Skin of body (tissue), 2 donors: ENCODE measurements around the gene PSMD5. TPM values are rescaled to one million over a fixed set of nuclear protein-coding genes. Genes with fewer than 3 reads are reported as not detected.
"Not testable (repeated sequence)": the region's sequence is repeated elsewhere in the genome, so short reads cannot be mapped to it uniquely, and the experiment has no call there.

Experiments used
- DNase-seq: peaks from one replicate; lab custom pipeline; 2025; lab: John Stamatoyannopoulos, UW
- total RNA-seq: library from RNA; depleted of rRNA; stranded (reverse); fragments of >200 nt; gene quantifications from one replicate; pipeline ENCODE4 v1.2.3, GENCODE V29; 2014

The PSMD5 gene
- total RNA-seq, 1 donor from 2014 or later, result 29.5 TPM

DNA sequence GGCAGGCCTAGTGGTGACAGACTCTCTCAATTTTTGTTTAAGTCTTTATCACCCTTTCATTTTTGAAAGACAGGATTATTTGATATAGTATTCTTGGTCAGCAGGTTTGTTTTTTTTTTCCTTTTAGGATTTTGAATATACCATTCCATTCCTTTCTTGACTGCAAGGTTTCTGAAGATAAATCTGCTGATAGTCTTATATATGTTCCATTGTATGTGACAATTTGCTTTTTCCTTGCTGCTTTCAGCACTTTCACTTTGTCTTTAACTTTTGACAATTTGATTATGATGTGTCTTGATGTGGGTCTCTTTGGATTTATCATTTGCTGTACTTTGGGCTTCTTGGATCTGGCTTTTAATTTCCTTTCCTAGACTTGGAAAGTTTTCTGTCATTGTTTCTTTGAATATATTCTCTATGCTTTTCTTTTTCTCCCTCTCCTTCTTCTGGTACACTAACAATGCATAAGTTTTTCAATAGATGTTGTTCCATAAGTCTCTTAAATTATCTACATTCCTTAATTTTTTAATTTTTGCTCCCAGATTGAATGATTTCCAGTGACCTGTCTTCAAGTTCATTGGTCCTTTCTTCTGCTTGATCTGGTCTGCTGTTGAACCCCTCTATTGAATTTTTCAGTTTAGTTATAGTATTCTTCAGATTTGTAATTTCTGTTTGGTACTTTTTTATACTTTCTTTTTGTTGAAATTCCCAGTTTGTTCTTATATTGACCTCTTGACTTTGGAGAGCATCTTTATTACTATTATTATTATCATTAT is 34.9 kb downstream of the PSMD5 start:
- DNase-seq, result no peak

DNA sequence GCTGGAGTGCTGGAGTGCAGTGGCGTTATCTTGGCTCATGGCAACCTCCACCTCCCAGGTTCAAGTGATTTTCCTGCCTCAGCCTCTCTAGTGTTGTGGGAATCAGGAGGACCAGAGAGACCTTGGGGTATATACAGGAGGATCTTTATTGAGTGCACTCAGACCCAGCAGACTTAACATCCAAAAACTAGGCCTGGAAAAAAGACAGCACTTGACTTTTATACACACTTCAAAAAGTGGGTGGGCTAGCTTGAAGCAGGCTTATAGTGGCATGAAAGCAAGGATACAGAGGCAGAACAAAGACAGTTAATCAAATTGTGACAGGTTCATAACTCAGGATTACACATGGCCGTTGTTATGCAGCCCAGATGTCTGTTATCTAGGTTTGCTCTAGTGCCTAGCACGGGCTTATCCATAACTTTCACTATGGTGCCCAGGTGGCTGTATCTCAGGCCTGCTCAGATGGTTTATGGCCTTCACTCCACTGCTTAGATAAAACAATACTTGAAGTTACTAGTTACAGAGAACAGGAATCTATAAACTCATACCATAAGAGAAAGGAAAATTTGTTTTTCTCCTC is 37.8 kb downstream of the PSMD5 start:
- not testable (repeated sequence) for DNase-seq

- no peak for DNase-seq
Measured at GRCh38 chr9:120801441-120801840, 41.3 kb downstream of the PSMD5 start.

DNA sequence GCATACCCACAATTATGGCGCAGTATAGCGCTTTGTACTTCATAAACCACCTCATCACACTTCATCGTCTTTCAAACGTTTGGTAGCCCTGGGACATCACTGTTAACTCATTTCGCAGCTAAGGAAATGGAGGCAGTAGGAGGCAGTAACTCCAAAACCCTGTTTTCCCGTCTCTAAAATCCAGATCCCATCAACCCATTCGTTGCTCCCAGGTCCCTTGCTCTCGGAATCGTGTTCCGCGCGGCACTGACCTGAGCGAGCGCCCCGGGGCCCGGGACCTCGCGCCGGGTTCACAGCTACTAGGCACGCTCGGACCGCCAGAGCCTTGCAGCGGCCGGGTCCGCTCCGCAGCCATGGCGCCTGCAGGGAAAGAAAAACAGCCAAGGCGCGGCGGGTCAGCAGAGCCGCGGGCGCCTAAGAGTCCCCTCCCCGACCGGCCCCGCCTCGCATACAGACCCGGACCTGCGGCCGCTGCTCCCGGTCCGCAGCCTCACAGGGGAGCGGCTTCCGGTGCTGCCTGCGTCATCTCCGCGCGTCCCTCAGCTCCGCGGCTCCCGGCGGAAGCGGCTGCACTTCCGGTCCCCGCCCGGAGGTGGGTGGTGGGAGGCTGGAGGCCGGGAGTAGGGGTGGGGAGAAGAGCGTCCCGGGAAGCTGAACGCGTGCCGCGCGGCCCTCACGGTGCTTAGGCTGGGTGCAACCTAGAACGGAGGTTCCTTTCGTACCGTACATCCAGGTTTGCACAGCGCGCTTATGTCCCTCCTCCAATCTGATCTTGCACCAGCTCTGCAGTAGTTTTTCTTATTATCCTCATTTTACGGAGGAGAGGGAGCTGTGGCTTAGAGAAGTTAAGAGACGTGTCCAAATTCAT is 49.6 kb downstream of the PSMD5 start, which contains the start of gene FBXW2:
TSS of gene FBXW2 (minus strand) at position 519 of the 868 bp plus-strand sequence. CDS start 5,158 bp downstream, outside the sequence.
- peak; percentile 89 for DNase-seq

DNA sequence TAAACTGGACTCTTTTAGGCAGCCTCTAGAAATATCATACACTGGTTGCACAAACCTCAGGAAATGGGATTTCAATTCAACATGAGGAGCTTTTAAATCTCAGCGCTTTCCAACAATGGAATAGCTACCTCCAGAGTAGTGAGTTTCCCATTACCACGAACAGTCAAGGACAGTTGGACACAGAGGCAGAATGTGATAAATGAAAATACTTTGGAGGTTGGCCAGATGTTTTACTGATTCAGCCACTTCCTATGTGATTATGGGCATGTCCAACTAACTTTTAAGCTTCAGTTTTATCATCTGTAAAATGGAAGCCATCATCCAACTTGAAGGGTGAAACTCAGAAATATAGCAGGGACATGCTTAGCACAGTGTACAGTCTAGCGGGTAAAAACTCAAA is 51.6 kb downstream of the PSMD5 start:
- DNase-seq, result no peak

- no peak for DNase-seq
Measured at GRCh38 chr9:120787933-120788332, 54.8 kb downstream of the PSMD5 start.

DNA sequence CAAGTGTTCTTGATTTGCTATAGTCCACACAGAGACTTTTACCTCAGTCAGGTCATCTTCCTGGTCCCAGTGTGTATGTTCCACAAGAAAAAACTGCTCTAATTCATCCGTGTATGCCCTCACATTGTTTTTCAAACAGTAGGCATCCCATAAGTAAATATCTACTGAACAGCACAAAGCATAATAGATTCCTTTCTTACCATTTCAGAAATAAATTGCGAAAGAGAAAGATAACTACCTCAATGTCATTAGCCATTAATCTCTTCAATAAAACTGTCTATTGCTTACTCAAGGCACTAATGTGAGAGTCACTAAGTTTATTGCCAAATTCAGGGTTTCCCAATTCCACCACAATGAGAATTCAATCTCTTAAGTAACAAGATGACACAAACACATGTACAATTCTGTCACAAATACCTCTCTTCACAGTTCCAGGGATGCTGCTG is 59.1 kb downstream of the PSMD5 start:
- DNase-seq, result no peak

DNA sequence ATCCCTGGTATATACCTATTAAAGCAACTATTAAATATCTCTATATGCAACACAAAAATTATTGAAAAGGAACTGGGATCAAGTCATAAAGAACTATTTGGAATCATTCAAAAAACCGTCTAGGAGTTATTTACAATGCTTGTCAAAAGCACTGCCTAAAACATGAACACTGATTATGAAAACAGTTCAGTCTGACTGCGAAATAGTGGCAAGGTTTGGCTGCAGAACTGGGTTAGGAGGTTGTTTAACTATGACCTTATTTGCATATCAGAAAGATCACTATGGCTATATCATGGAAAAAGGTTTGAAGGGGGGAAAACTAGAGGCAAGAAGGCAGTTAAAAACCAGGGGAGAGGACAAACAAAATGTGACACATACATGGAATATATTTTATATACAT is 61.5 kb downstream of the PSMD5 start:
- no peak for DNase-seq

DNA sequence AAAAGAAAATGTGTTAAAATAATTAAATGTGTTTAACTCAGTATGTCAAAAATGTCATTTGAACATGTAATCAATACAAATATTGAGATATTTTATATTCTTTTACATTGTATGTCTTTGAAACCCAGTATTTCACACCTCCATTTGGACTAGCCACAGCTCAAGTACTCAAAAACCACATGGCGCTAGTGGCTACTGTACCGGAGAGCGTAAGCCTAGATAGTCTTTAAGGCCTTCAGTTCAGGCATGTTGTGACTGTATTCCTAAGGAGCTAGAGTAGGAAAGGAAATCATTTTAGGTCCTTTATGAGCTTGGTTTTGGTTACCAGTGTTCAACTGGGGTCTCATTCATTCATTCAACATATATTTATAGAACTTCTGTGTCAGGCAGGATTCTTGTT is 62.4 kb downstream of the PSMD5 start:
- DNase-seq, result no peak

GRCh38 chr9:120779227-120779626 is 63.5 kb downstream of the PSMD5 start:
- no peak for DNase-seq

DNA sequence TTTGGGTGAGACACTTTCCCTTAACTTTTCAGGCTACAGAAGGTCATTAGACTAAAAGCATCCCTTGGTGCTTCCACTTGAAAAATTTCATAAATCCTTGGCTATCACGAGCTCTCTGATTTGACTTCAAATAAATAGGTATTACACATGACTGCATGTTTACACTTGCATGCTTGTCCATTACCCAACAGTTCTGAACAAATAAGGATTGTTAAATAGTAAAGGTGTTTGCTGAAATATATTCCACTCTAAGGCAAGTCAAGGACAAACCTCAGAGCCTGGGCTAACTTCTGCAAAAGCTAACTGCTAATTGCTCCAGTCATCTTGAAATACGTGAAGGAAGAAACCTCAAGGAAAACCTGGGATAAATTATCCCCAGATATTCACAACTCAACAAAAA is 64.0 kb downstream of the PSMD5 start:
- no peak for DNase-seq

GRCh38 chr9:120777229-120777628 is 65.5 kb downstream of the PSMD5 start:
- DNase-seq, result no peak

DNA sequence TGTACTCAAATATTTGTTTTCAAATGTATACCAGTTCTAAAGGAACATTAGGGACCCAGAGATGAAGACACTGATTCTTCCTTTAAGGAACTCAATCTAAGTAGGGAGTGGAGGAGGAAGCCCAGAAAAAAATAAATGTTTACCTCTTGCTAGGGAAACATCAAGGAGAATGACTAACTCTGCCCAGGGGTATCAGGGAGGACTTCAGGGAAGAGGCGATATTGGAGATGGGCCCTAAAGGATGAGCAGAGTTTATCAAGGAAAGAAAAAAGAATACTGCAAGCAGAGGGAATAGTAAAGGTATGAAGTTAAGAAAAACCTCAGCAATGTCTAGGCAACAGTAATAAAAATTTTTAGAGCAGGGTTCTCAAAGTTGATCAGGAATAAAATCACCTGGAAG is 65.9 kb downstream of the PSMD5 start:
- no peak for DNase-seq

GRCh38 chr9:120775859-120776258 is 66.9 kb downstream of the PSMD5 start:
- DNase-seq, result no peak

- no peak for DNase-seq
Measured at GRCh38 chr9:120774719-120775118, 68.0 kb downstream of the PSMD5 start.

GRCh38 chr9:120773256-120773655 is 69.5 kb downstream of the PSMD5 start:
- no peak for DNase-seq

- DNase-seq, result no peak
Measured at GRCh38 chr9:120770931-120771330, 71.8 kb downstream of the PSMD5 start.

DNA sequence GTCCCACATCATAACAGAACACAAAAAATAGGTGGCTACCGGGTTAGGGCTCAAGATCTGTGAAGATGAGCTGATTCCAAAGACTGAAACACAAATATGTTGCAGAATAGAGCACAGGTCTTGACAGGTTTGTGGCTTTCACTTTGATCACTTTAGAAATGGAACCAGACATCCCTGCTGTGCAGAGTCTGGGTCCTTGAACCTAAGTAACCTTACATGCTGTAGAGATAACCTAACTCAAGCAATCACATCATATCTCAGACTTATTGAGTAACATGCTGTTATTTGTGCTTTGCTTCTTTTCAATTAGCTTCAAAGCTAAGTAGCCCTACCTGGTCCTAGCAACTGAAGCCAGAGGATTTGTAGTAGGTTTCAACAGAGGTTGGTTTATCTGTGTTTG is 73.8 kb downstream of the PSMD5 start:
- no peak for DNase-seq

GRCh38 chr9:120768247-120768646 is 74.5 kb downstream of the PSMD5 start:
- DNase-seq, result no peak

DNA sequence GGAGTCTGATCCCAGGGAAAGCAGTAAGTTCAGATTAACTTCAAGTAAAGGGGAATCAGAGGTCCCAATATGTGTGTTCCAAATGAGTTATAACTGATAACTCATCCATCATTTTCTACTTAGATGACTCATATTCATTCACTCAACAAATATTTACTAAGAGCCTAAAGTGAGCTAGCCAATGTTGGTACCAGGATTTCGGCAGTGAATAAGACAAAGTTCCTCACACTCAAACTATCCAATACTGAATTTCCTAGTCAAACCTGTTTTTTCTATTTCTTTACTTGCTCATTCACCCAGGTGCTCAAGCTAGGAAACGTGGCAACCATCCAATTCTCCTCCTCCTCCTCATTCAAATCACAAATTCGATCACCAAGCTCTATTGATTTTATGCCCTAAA is 75.3 kb downstream of the PSMD5 start:
- DNase-seq, result no peak
